GM21619 (cell line): ENCODE measurements around the gene KMT2C.
"Not testable (repeated sequence)": the region's sequence is repeated elsewhere in the genome, so short reads cannot be mapped to it uniquely, and the experiment has no call there.

ENCODE experiments used
- ATAC-seq: cut with Tn5 transposase; IDR thresholded peaks from one replicate; pipeline ENCODE4 v1.9.1; 2021; ENCODE audit not compliant: unreplicated experiment

Gene KMT2C

DNA sequence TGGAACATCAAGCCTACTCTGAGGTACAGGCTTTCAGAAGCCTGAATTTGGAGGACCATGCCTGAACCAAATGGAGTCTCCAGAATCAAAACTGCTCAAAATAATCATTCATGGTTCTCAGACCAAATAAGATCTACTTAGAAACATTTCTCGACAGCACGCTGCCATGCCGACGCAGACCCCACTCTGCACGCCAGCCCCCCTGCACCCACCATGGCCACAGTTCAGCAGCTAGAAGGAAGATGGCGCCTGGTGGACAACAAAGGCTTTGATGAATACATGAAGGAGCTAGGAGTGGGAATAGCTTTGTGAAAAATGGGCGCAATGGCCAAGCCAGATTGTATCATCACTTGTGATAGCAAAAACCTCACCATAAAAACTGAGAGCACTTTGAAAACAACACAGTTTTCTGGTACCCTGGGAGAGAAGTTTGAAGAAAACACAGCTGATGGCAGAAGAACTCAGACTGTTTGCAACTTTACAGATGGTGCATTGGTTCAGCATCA is 6.6 kb upstream of the KMT2C start:
- no peak for ATAC-seq

GRCh38 chr7:152441810-152442209 is 6.0 kb upstream of the KMT2C start:
- not testable (repeated sequence) for ATAC-seq

DNA sequence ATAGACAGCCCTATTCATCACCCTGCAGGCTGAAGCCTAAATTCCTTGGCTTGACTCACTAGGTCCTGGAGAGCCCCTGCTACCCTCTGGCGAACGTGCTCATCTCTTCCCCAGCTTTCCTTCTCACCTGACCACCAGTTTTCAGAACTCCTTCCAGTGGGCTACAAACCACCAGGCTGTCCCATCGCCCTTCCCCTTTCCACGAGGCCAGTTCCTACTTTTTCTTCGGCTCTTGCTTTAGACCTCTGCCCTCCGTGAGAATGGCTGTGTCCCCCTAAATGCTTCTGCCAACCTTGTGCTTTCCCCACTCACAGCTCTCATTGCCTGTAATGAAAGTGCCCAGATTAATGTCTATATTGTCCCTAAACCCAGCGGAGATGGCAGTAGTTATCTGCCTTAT is 5.4 kb upstream of the KMT2C start:
- not testable (repeated sequence) for ATAC-seq

GRCh38 chr7:152438017-152438416 is 2.2 kb upstream of the KMT2C start:
- not testable (repeated sequence) for ATAC-seq

DNA sequence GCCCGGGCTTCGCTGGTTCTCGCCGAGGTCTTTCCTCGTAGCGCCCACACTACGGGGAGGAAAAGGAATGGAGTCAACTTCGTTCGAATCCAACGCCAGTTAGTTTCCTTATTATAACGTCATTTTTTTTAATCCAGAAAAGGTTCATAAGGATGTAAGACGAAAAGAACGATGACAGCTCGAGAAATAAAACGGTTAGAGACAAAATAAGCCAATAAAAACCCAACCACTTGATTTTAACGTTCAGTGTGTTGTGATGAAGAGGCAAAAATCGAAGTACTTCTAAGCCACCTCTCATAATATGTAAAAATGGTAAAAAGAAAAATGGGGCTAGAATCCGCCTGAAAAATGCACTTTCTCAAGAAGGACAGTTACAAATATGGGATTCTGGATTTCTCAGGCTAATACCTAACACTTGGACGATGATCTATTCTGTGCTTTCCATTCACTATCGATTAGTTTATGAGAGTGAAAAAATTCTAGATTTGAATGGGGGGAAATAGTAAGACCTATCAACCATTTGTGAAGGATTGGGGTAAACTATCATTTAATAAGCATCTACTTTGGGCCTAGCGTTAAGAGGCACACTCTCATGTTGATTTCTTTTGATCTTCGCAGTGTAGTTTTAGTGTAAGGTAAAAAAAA is 1.2 kb upstream of the KMT2C start:
- ATAC-seq, result not testable (repeated sequence)

- ATAC-seq, result peak; percentile 41
These were observed 518 bp upstream of the KMT2C start for GRCh38 chr7:152436111-152436930.

GRCh38 chr7:152434511-152435383 is 1.1 kb downstream of the KMT2C start:
- peak; percentile 28 for ATAC-seq

- peak; percentile 25 for ATAC-seq
These were observed 1.9 kb downstream of the KMT2C start for GRCh38 chr7:152433721-152434490.

DNA sequence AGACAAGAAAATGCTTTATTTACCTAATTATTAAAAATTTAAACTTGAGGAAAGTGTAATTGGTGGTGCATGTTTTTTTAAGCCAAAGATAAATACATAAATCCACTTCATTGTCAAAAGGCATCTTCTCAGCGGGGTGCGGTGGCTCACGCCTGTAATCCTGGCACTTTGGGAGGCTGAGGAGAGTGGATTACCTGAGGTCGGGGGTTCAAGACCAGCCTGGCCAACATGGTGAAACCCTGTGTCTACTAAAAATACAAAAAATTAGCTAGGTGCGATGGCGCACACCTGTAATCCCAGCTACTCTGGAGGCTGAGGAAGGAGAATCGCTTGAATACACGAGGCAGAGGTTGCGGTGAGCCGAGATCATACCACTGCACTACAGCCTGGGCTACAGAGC is 3.1 kb downstream of the KMT2C start:
- not testable (repeated sequence) for ATAC-seq

GRCh38 chr7:152430854-152431253 is 4.9 kb downstream of the KMT2C start:
- ATAC-seq, result no peak

DNA sequence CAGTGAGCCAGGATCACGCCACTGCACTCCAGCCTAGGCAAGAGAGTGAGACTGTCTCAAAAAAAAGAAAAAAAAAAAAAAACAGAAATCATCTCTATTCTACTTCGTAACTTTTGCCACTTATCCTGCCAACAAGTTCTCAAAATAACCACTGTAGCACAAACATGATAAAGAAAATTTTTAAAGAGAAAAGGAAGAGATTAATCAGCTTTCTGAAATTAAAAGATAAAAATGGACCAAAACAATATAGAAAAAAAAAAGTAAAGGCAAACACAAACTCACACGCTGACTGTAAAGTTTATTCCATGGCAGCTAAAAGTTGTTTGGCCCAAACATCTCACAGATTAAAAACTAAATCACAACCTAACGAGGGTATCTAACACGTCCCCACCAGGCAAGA is 5.7 kb downstream of the KMT2C start:
- ATAC-seq, result not testable (repeated sequence)

DNA sequence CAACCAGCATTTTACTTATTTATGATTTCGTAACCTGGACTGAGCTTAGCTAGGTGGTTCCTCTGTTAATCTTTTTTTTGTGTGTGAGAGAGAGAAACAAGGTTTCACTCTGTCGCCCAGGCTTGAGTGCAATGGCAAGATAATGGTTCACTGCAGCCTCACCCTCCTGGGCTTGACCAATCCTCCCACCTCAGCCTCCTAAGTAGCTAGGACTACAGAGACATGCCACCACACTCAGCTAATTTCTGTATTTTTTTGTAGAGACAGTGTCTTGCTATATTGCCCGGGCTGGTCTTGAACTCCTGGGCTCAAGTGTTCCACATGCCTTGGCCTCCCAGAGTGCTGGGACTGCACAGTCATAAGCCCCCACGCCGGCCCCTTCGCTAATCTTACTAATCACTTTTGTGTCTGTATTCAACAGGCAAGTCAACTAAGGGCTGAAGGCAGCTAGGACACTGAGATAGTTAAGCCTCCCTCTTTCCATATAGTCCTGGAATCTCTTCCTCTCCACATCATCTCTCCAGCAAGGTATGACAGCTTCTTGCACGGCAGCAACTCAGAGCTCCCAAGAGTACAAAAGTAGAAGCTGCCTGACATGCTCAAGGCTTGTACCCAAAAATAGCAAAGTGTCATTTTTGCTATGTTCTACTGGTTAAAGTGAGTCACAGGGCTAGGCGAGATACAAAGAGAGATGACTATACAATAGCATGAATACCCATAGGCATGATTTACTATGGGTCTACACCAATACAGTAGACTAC is 11.3 kb downstream of the KMT2C start:
- no peak for ATAC-seq

DNA sequence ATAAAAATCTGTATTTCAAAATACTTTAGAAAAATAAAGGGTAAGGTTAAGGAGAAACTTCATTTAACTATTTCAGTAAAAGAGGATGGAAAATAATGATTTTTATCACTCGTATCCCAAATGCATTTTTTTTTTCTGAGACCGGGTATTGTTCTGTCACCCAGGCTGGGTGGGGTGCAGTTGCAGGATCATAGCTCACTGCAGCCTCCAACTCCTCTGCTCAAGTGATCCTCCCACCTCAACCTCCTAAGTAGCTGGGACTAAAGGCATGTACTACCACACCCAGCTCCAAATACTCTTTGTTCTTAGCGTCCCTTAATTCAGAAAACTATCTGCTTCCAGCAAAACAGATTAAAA is 11.8 kb downstream of the KMT2C start:
- no peak for ATAC-seq

DNA sequence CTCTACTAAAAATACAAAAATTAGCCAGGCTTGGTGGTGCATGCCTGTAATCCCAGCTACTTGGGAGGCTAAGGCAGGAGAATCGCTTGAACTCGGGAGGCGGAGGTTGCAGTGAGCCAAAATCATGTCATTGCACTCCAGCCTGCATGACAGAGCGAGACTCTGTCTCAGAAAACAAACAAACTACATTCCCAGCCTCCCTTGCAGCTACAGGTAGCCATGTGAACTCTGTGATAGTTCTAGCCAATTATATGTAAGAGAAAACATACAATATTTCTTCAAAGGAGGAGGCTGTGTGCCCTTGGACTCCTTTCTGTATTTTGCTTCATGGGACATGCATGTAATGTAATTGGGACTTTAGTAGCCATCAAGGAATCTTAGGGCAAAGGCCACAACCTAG is 12.6 kb downstream of the KMT2C start:
- ATAC-seq, result not testable (repeated sequence)

GRCh38 chr7:152420950-152421349 is 14.9 kb downstream of the KMT2C start:
- not testable (repeated sequence) for ATAC-seq

DNA sequence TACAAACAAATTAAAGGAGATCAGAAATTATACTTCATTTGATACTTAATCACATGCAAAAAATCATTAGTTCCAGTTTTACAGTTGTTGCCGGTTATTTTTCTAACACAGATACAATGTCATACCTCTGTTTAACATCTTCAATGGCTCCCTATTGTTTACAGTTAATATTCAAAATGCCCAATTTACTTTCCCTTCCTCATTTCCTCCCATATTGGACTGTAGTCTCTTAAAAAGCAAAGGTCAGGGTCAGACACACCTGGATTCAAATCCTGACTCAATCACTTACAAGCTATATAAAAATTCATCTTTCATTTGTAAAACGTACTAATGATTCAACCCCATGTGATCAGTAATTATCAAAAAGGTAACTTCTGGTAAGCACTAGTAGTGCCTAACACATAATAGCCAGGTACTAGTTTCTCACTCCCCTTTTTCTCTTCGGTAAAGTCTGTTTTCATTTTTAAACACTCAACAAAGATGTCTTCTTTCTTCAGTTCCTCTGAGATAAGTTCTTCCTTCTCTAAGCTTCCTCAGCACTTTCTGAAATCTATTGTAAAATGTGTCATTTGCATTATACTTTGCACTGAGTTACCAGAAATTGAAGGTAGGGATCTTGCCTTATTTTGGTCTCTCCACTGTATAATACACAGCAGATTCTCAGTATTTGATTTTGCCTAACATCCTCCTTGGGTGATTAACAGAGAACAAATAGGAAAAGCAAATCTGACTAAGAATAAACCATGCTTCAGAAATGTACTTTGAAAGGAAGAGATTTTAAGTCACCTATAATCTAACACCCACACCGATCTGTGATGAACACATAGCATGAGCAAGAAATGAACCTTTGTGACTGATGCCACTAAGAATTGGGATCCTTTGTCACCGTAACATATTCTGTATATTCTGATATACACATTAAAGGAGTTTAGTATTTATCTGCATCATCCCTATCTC is 16.1 kb downstream of the KMT2C start:
- ATAC-seq, result no peak

DNA sequence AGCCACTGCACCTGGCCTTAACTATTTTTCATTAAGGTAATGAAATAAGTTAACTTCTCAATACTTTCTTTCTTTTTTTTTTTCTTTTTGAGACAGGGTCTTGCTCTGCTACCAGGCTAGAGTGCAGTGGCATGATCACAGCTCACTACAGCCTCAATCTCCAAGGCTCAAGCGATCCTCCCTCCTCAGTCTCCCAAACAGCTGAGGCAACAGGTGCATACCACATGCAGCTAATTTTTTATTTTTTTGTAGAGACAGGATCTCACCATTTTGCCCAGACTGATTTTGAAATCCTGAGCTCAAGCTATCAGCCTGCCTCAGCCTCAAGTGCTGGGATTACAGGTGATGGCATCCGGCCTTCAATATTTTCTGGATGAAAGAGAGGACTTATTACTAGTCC is 21.0 kb downstream of the KMT2C start:
- ATAC-seq, result no peak

GRCh38 chr7:152411389-152411788 is 24.4 kb downstream of the KMT2C start:
- ATAC-seq, result no peak

DNA sequence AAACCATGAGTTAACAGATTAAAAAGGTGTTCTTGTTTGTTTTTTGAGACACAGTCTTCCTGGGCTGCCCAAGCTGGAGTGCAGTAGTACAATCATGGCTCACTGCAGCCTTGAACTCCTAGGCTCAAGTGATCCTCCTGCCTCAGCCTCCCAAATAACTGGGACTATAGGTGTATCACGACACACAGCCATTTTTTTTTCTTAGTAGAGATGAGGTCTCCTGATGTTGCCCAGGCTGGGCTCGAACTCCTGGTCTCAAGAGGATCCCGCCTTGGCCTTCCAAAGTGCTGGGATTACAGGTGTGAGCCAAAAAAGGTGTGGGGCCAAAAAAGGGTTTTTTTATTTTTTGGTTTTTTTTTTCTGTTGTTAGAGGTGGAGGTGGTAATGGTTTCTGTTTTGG is 29.3 kb downstream of the KMT2C start:
- no peak for ATAC-seq
